HTERT RPE-1 (cell line): ENCODE results near the gene GNG12.
"Not testable (repeated sequence)": the region's sequence is repeated elsewhere in the genome, so short reads cannot be mapped to it uniquely, and the experiment has no call there.

Experiments used
- in situ Hi-C: fragments of 300-500 bp; cut with MboI; formaldehyde crosslinking; loops from 4 replicates; pipeline ENCODE4 v1.14.3; 2020; ENCODE audit warnings: low sequenced_read_pairs

Gene GNG12

DNA sequence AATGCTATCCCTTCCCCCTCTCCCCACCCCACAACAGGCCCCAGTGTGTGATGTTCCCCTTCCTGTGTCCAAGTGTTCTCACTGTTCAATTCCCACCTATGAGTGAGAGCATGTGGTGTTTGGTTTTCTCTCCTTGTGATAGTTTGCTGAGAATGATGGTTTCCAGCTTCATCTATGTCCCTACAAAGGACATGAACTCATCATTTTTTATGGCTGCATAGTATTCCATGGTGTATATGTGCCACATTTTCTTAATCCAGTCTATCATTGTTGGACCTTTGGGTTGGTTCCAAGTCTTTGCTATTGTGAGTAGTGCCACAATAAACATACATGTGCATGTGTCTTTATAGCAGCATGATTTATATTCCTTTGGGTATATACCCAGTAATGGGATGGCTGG lies 168.0 kb downstream of the GNG12 start:
- in situ Hi-C loops: not testable (repeated sequence)

DNA sequence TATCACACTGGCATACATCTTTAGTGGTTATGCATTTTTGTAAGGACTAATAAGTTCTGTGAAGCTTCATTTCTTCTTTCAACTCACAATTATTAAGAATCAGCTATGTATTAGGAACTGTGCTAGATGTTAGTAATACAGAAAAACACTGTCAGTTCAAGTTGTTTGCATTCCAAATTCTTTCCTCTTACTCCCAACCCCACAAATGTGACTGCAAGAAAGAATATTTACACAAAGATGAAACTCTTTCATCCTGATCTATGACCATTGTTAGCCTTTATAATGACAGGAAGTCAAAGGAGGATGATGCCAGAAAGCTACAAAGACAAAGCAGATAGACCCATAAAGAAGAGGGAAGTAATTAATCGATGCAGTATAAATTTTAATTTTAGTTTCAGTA lies 169.2 kb downstream of the GNG12 start:
- in situ Hi-C loops: no loop called here

DNA sequence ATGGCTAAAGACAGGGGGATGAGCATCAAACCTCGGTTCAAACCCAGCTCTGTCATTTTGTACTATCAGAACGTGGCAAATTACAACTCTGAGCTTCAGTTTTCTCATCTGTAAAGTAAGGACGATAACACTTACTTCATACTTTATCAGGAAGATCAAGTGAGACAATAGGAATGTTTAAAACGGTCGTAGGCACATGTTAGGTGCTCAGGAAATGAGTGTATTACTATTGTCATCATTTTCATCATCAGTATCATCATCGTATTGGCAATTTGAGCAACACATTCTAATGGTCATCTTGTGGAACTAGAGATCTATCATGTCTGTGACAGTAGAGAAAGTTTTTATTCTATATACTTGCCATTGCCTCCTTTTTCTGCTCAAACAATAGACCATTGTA lies 170.4 kb downstream of the GNG12 start:
- in situ Hi-C loops: no loop called here

DNA sequence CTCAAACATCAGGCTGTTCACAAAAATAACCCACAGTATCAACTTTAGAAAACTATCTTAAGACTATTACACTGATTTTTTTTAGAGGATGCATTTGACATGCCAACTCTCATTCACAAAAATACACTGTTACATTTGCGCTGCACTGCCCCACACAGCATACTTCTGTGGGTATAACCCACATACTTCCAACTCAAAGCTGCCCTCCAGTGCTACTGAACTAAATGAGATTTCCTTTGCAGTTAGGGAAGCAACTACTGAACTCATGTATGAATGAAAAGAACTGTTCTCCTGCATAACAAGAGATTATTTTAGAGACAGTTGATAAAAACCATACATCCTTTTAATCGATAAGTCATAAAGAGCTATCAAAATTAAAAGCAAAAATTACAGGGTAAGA lies 174.0 kb downstream of the GNG12 start:
- in situ Hi-C loops: no loop called here

DNA sequence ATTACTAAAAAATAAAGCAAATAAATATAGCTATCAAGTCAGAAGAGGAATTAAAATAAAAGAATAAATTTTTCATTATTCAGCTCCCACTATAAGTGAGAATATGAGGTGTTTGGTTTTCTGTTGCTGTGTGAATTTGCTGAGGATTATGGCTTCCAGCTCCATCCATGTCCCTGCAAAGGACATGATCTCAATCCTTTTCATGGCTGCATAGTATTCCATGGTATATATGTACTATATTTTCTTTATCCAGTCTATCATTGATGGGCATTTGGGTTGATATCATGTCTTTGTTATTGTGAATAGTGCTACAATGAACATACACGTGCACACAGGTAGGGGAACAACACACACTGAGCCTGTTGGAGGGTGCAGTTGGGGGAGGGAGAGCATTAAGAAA lies 176.1 kb downstream of the GNG12 start:
- in situ Hi-C loops: not testable (repeated sequence)

DNA sequence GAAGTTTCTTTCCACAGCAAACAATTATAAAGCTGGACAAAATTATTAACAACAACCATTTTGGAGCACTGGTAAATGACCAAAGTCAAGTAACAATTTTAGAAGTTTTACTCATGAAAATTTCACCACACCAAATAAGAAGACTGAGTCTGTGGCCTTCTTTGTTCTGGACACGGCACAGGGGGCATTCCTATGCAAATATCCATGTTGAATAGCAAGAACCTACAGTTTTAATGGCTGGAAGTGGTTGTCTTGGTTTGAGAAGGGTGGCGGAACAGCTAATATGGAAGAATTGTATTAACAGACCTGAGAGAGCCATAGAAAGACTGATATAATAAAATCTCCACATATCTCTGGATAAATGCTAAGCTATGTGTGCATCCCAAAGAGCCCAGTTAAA lies 177.7 kb downstream of the GNG12 start:
- in situ Hi-C loops: no loop called here

DNA sequence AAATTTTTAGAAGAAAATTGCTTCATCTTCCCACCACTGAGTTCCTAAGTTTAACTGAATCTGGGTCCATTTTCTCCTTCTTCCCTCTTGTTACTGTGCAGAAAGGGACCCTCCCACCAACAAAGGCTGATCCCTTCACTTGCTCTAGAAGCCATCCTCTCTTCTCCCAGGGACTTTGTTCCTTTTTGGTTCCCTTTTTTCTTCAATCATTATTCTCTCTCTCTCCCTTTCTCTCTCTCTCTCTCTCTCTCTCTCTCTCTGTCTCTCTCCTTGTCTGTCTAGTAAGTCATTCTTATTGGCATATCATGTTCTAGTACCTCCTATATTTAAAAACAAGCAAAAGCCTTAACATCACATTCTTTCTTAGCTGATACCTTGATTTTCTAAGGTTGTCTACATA lies 180.0 kb downstream of the GNG12 start:
- in situ Hi-C loops: no loop called here

DNA sequence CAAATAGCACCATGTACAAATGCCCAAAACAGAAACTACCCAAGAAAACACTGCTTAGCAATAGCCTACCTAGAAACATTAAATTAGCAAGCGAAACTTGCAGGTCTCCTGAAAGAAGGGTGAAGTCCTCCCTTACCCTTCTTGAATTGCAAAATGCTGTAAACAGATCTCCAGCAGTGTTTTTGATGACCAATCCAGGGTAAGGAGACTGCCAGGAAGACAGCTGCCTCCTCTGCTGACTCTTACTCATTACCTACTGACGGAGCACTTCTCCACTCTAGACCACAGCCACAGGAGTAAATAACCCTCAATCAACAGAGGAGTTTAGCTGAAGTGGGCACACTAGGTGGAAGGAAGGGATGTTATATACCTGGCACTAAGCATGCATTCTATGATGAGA lies 180.5 kb downstream of the GNG12 start:
- in situ Hi-C loops: no loop called here
